ENCODE data around the gene DIAPH2. TPM values are rescaled to one million over a fixed set of nuclear protein-coding genes. Genes with fewer than 3 reads are reported as not detected.

Gene DIAPH2
- total and polyA plus RNA-seq, 8 donors = 1.9 to 10.0 (median 5.9) TPM

DNA sequence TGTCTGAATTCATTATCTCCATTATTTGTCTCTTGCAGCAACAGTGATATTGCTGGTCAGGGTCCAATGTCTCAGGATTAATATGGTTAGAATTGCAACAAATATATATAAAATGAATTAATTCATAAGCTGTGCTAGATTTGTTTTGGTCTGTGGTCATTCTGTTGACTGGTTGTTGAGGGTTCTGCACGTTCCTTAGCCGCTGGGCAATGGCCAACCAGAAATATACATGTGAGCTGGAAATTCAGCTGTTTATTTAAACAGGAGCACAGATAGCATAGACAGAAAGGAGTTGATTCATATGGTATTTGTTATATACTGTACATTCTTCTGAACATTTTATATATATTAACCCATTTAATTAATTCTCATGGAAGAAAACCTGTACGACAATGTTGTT, 299.9 kb downstream of the DIAPH2 start:
- ATAC-seq (no peak), FAIRE-seq (no peak), DNase-seq (no peak)
- H3K4me3 ChIP-seq = no peak overlapping the region
- no peaks in the 10 kb centered on the region for H3K4me1 ChIP-seq
- no peaks in the 10 kb centered on the region for H3K36me3 ChIP-seq
- WGBS, 2 donors = 63 to 77% methylated on average over 3 of the region's 3 CpGs
- no peaks in the 10 kb centered on the region for H3K27me3 ChIP-seq
- intact Hi-C loops (cut with DNase I) = no loop called here
- H3K27ac ChIP-seq = no peak overlapping the region
- H3K9me3 ChIP-seq = no peaks in the 10 kb centered on the region
- TF ChIP-seq, protein P1, sequence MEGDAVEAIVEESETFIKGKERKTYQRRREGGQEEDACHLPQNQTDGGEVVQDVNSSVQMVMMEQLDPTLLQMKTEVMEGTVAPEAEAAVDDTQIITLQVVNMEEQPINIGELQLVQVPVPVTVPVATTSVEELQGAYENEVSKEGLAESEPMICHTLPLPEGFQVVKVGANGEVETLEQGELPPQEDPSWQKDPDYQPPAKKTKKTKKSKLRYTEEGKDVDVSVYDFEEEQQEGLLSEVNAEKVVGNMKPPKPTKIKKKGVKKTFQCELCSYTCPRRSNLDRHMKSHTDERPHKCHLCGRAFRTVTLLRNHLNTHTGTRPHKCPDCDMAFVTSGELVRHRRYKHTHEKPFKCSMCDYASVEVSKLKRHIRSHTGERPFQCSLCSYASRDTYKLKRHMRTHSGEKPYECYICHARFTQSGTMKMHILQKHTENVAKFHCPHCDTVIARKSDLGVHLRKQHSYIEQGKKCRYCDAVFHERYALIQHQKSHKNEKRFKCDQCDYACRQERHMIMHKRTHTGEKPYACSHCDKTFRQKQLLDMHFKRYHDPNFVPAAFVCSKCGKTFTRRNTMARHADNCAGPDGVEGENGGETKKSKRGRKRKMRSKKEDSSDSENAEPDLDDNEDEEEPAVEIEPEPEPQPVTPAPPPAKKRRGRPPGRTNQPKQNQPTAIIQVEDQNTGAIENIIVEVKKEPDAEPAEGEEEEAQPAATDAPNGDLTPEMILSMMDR (IDR thresholded peaks at IDR 0.05) = no peak

DNA sequence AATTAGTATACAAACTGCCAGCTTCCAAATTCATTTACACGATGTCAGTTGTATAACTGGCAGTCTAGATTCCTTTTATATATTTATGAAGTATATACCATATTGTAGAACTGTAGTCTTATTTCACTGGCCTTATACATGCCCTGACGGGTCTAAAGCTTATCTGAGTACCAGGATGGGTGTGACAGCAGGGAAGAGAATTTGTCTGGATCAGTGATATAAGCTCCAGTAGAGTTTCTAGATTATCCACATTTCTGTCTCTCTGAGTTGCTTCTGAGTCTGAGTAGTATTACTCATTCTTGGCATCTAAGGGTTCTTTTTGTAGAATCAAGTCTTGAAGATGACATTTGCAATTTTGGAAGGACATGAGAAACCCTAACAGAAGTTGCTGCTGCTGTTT, 300.4 kb downstream of the DIAPH2 start:
- intact Hi-C loops (cut with DNase I) = no loop called here
- DNase-seq (no peak), FAIRE-seq (no peak), ATAC-seq (no peak)
- TF ChIP-seq, protein P1 (IDR thresholded peaks at IDR 0.05) = no peak
- no peaks in the 10 kb centered on the region for H3K27me3 ChIP-seq
- whole genome bisulfite sequencing, 2 donors = 63 to 90% methylated on average over 2 of the region's 2 CpGs
- H3K9me3 ChIP-seq = no peaks in the 10 kb centered on the region
- H3K27ac ChIP-seq = no peak overlapping the region
- no peak overlapping the region for H3K4me3 ChIP-seq
- H3K4me1 ChIP-seq = no peaks in the 10 kb centered on the region
- H3K36me3 ChIP-seq = no peaks in the 10 kb centered on the region

DNA sequence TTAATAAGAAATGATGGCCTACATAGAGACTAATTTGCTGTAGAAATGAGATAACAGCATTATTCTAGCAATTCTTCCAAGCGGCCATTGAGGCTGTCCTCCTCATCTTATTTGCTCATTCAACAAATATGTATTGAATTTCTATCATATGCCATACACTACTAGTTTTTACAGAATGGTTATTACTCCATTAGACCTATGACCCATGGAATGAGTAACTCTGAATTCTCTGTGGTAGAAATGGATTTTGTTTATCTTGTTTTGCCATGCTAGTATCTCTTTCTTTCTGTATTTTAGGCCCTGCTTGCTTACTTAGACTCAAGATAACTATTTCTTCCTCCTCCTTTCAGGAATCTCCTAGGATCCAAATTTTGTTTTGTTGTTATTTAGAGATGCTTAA, 302.6 kb downstream of the DIAPH2 start:
- FAIRE-seq = no peak
- 82 to 93% methylated on average over 1 of the region's 1 CpG for WGBS, 2 donors
- Histone ChIP-seq H3K4me1 (no peaks in the 10 kb centered on the region), H3K4me3 (no peak overlapping the region), H3K27me3 (no peaks in the 10 kb centered on the region), H3K9me3 (no peaks in the 10 kb centered on the region), H3K27ac (no peak overlapping the region), H3K36me3 (no peaks in the 10 kb centered on the region)
- no peak for DNase-seq
- intact Hi-C loops (cut with DNase I) = no loop called here
- TF ChIP-seq, protein P1 (IDR thresholded peaks at IDR 0.05) = no peak
- ATAC-seq = no peak

DNA sequence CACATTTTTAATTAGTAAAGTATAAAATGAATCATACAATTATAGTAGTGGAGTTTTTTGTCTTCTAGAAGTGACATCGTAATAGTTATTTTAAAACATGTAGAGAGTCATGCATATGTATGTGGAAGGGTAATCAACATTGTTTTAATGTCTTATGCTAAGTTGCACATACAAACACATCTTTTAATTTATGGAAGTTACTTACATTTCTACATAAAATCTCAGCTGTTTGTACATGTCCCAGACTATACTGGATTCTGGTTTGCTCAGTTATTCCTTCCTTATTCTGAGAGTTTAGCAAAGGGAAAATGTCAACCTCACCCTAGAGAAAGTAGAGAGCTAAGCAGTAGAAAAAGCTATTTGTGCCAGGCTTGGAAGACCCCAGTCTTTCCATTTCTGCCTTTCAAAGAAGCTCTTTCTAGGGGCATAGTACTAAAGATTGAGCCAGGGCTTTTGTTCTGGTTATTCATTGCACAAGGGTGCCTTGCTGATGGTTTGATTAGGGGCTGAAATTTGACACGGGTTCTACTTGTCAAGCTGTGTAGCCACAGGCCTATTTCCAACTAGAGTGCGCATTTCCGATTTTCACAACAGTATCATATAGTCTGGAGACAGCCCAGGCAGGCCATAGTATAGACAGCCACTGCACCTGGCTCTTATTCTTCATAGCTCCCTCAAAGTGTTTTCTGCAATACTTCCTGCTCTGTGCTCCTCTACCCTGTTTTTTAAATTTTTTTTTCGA, 305.4 kb downstream of the DIAPH2 start:
- H3K36me3 ChIP-seq = no peaks in the 10 kb centered on the region
- TF ChIP-seq, protein P1 (IDR thresholded peaks at IDR 0.05) = no peak
- WGBS, 2 donors = 73 to 86% methylated on average over 5 of the region's 5 CpGs
- H3K4me3 ChIP-seq = no peak overlapping the region
- H3K4me1 ChIP-seq = no peaks in the 10 kb centered on the region
- FAIRE-seq = no peak
- no peak for ATAC-seq
- H3K9me3 ChIP-seq = no peaks in the 10 kb centered on the region
- intact Hi-C loops (cut with DNase I) = no loop called here
- no peak for DNase-seq
- H3K27ac ChIP-seq = no peak overlapping the region
- no peaks in the 10 kb centered on the region for H3K27me3 ChIP-seq

DNA sequence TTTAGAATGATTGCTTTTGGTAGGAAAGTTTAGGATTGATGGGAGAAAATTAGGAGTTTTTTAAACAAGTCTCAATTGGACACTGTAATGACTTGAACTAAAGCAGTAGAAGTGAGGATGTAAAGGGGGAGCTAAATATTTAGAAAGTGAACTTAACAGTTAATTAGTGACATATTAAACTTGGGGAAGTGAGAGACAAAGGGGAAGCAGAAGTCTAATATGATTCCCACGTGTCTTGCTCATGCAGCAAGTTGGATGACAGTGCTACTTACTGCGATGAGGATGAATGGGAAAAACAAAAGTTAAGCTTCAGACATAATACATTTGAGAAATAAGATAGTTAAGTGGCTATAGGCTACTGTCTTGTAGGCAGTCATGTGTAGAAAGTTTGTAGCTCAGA, 309.5 kb downstream of the DIAPH2 start:
- Histone ChIP-seq H3K9me3 (no peaks in the 10 kb centered on the region), H3K4me1 (no peaks in the 10 kb centered on the region), H3K27ac (no peak overlapping the region), H3K36me3 (no peaks in the 10 kb centered on the region), H3K4me3 (no peak overlapping the region), H3K27me3 (no peaks in the 10 kb centered on the region)
- 61 to 81% methylated on average over 2 of the region's 2 CpGs for WGBS, 2 donors
- TF ChIP-seq, protein P1 (IDR thresholded peaks at IDR 0.05) = no peak
- ATAC-seq (no peak), FAIRE-seq (no peak), DNase-seq (no peak)
- intact Hi-C loops (cut with DNase I) = no loop called here

Measured in pancreas (tissue), 10 donors.